B cell (primary cell): Measurements from ENCODE around the gene CELA3B. TPM values are rescaled to one million over a fixed set of nuclear protein-coding genes. Genes with fewer than 3 reads are reported as not detected.

Experiments
- polyA plus RNA-seq: library from polyadenylated mRNA; depleted of rRNA; stranded (reverse); fragments of >200 nt; gene quantifications from 2 replicates; pipeline ENCODE4 v1.2.3, GENCODE V29; 2012
- small RNA-seq: library from RNA; depleted of rRNA; stranded (forward); fragments of <200 nt; gene quantifications from one replicate; pipeline ENCODE3, GENCODE V24; 2012; ENCODE audit warnings: low replicate concordance, low read depth; ENCODE audit not compliant: insufficient read length
- total RNA-seq, 2 donors: library from RNA; stranded (reverse); fragments of 120-200 nt in 1 of 2; gene quantifications; 1 replicate in 1 of 2; 2 replicates in 1 of 2; pipeline versions ENCODE4 v1.2.3 to v1.2.4, GENCODE V29; 2013 to 2022

The CELA3B gene
- total and polyA plus RNA-seq, 2 donors (not counting 1 experiment from before 2014, with no cell fraction given): not detected

Small RNA genes within 50 kb of the gene (small RNA-seq; reads per million reads assigned to genes)
- gene RN7SL186P (not detected), gene RN7SL386P (not detected), gene RNU6-1022P (not detected), gene RNU6-776P (not detected)

Other genes with a start within 250 kb of the CELA3B start
- 135 and 142 TPM in 2 replicates for gene USP48, start 193.9 kb upstream of the CELA3B start, total RNA-seq
- 21.2 and 29.4 TPM in 2 replicates for gene USP48, start 193.9 kb upstream of the CELA3B start, polyA plus RNA-seq
- 0.47 and 0.83 TPM in 2 replicates for gene LDLRAD2, start 164.8 kb upstream of the CELA3B start, total RNA-seq
- gene LDLRAD2, start 164.8 kb upstream of the CELA3B start, polyA plus RNA-seq: 0.72 and 3.0 TPM in 2 replicates
- 4.3 and 4.5 TPM in 2 replicates for gene HSPG2, start 39.7 kb upstream of the CELA3B start, total RNA-seq
- 2.0 TPM in 2 replicates for gene HSPG2, start 39.7 kb upstream of the CELA3B start, polyA plus RNA-seq
- gene CELA3A, start 24.6 kb downstream of the CELA3B start, total RNA-seq: not detected in 2 replicates
- not detected in 2 replicates for gene CELA3A, start 24.6 kb downstream of the CELA3B start, polyA plus RNA-seq
- 202 and 209 TPM in 2 replicates for gene CDC42, start 75.7 kb downstream of the CELA3B start, total RNA-seq
- 111 and 190 TPM in 2 replicates for gene CDC42, start 75.7 kb downstream of the CELA3B start, polyA plus RNA-seq
- gene WNT4, start 166.1 kb downstream of the CELA3B start, total RNA-seq: 0.07 TPM in 1 of 2 replicates, not detected in the other
- gene WNT4, start 166.1 kb downstream of the CELA3B start, polyA plus RNA-seq: not detected in 2 replicates